Body of pancreas (tissue), 4 donors: ENCODE measurements around the gene GOT1.

Experiments used
- POLR2A ChIP-seq, 3 donors: fragments of 450-650 bp; IDR thresholded peaks; one replicate each; pipeline ENCODE4 v1.6.1; 2016; ENCODE audit warnings: antibody characterized with exemption in 3 of 3, mild to moderate bottlenecking in 2 of 3
- TF ChIP-seq, protein P1 (sequence below), 7 experiments: fragments of 450-650 bp in 4 of 7; fragments of 200-600 bp in 3 of 7; sonication (generic) in 3 of 7; IDR thresholded peaks; one replicate each; pipeline ENCODE4 v1.5.1; 2016 to 2019; ENCODE audit warnings: antibody characterized with exemption in 7 of 7

DNA sequence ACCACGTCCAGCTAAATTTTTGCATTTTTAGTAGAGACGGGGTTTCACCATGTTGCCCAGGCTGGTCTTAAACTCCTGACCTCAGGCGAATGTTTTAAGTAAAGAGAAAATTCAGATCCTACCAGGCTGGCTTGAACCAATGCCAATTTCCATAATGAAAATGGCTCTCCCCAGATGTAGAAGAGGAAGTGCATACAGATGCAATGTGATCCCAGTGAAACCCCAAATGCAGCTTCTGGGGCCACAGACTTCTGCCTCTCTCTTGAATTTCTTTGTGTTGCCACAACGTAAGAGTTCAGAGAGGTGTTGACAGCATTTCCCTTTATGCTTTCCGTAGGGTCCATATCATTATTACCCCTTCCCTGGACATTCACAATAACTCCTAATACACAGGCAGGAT lies 29.6 kb upstream of the GOT1 start:
- TF ChIP-seq, protein P1, sequence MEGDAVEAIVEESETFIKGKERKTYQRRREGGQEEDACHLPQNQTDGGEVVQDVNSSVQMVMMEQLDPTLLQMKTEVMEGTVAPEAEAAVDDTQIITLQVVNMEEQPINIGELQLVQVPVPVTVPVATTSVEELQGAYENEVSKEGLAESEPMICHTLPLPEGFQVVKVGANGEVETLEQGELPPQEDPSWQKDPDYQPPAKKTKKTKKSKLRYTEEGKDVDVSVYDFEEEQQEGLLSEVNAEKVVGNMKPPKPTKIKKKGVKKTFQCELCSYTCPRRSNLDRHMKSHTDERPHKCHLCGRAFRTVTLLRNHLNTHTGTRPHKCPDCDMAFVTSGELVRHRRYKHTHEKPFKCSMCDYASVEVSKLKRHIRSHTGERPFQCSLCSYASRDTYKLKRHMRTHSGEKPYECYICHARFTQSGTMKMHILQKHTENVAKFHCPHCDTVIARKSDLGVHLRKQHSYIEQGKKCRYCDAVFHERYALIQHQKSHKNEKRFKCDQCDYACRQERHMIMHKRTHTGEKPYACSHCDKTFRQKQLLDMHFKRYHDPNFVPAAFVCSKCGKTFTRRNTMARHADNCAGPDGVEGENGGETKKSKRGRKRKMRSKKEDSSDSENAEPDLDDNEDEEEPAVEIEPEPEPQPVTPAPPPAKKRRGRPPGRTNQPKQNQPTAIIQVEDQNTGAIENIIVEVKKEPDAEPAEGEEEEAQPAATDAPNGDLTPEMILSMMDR (IDR thresholded peaks at IDR 0.05): no peak
- no peak for TF ChIP-seq POLR2A (IDR thresholded peaks at IDR 0.05)
